ENCODE data around the gene FOXJ3. TPM values are rescaled to one million over a fixed set of nuclear protein-coding genes. Genes with fewer than 3 reads are reported as not detected.

The FOXJ3 gene
- total and polyA plus RNA-seq, 2 of the 8 experiments (the other 6 are each of a cell fraction or from before 2014, with no cell fraction given), result 48.6 to 51.9 TPM

DNA sequence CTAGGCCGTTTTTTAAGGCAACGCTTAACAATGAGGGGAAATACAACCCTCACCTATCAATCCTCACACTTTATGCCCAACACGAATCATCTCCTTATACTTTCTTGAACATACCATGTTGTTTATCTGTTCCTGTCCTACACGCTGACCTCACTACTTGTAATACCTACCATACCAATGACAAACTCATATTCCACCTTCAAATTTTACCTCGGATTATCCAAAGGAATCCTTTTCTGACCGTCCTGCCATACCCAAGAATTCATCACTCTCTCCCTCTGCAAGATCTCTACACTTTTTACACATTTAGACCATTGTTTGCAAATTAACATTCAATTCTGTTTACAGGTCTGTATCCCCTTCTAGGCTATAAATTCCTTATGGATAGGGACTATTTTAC is 106.1 kb downstream of the FOXJ3 start:
- POLR2A ChIA-PET (ENCODE audit: partially characterized antibody), result no interaction called here
- no peak for DNase-seq (ENCODE audit: low read depth in 1 of 2, low spot score in 2 of 2)
- Histone ChIP-seq H3K4me3 (ENCODE audit: extremely low read depth in 1 of 4, insufficient read depth in 2 of 4, low read depth in 3 of 4, low read length in 4 of 4) (no peak overlapping the region), H3K27ac (ENCODE audit: low read depth, low read length) (no peak overlapping the region), H3K18ac (ENCODE audit: extremely low read depth, low read length) (no peak overlapping the region), H4K20me1 (replicated peaks in 1 of 2; ENCODE audit: control insufficient read depth in 1 of 2, insufficient read depth in 2 of 2, low read length in 2 of 2) (peaks cover 0 to 4% of the 10 kb centered on the region in 2 experiments), H2AFZ (ENCODE audit: low read length) (no peak overlapping the region), H4K8ac (ENCODE audit: extremely low read depth, insufficient read depth, low read length) (no peak overlapping the region), H3K14ac (ENCODE audit: insufficient read length) (no peak overlapping the region), H3K79me1 (ENCODE audit: low read depth, low read length) (no peaks in the 10 kb centered on the region), H4K5ac (ENCODE audit: insufficient read length, low read depth, low read length) (no peak overlapping the region), H2BK120ac (replicated peaks; ENCODE audit: low read depth, low read length) (no peak overlapping the region), H4K91ac (replicated peaks; ENCODE audit: insufficient read length, low read length) (no peak overlapping the region), H3K4me2 (ENCODE audit: insufficient read depth in 1 of 2, low read depth in 2 of 2, low read length in 2 of 2) (no peak overlapping the region), H2AK5ac (ENCODE audit: low read depth, low read length) (no peak overlapping the region), H3K9me3 (ENCODE audit: insufficient read depth in 2 of 2, low read depth in 1 of 2, low read length in 1 of 2) (no peaks in the 10 kb centered on the region), H3K36me3 (ENCODE audit: control insufficient read depth in 2 of 4, insufficient read depth in 4 of 4, low read length in 3 of 4) (peaks cover 0 to 4% (median 0%) of the 10 kb centered on the region in 4 experiments; a peak in 1 of 8 replicates), H3K23ac (ENCODE audit: insufficient read length) (no peak overlapping the region), H2BK5ac (ENCODE audit: low read depth, low read length) (no peak overlapping the region), H3K23me2 (ENCODE audit: low read depth, low read length) (no peaks in the 10 kb centered on the region), H3K27me3 (replicated peaks in 1 of 4; ENCODE audit: control insufficient read depth in 3 of 4, extremely low read depth in 1 of 4, insufficient read depth in 3 of 4, low read length in 3 of 4) (no peaks in the 10 kb centered on the region), H2BK20ac (ENCODE audit: low read length) (no peak overlapping the region), H2BK15ac (ENCODE audit: low read length) (no peak overlapping the region), H3K9ac (replicated peaks in 1 of 4; ENCODE audit: extremely low read depth in 1 of 4, low read depth in 3 of 4, low read length in 3 of 4) (no peak overlapping the region; a peak in 1 of 7 replicates), H3K4ac (replicated peaks; ENCODE audit: insufficient read length, low read depth, low read length) (no peak overlapping the region), H3K4me1 (replicated peaks in 1 of 4; ENCODE audit: control insufficient read depth in 3 of 4, insufficient read depth in 4 of 4, low read length in 3 of 4) (no peaks in the 10 kb centered on the region), H2BK12ac (ENCODE audit: low read depth, low read length) (no peak overlapping the region), H3K56ac (replicated peaks; ENCODE audit: insufficient read length, low read depth, low read length) (no peak overlapping the region), H3K79me2 (ENCODE audit: control insufficient read depth in 1 of 2, insufficient read depth in 2 of 2, low read length in 2 of 2) (peaks cover 0 to 32% of the 10 kb centered on the region in 2 experiments; a peak in 2 of 4 replicates)
- WGBS, 2 experiments (ENCODE audit: extremely low coverage in 1 of 2, insufficient coverage in 1 of 2, insufficient read length in 1 of 2, insufficient replicate concordance in 2 of 2, low coverage in 1 of 2, low lambda C conversion rate in 2 of 2, missing lambda C conversion rate in 1 of 2), result 84 to 100% methylated on average over 1 to 6 of the region's 6 CpGs
- no peak for FAIRE-seq
- CTCF ChIA-PET (ENCODE audit: partially characterized antibody), result interaction anchor here (0.5 kb wide), 1 partner anchor 44 kb away, joined by 4 read pairs; no protein-coding TSS in a partner anchor
- TF ChIP-seq EZH2 (IDR thresholded peaks at IDR 0.05; ENCODE audit: low read depth, low read length, severe bottlenecking) (no peak), CBX5 (IDR thresholded peaks at IDR 0.05; ENCODE audit: low read depth, low read length) (no peak), RAD21 (IDR thresholded peaks at IDR 0.05 in 1 of 2, conservative IDR thresholded peaks at IDR 0.05 in 1 of 2; ENCODE audit: low read depth in 2 of 2, low read length in 2 of 2) (no peak), TEAD4 (IDR thresholded peaks at IDR 0.05; ENCODE audit: low read depth, low read length) (no peak), SRF (IDR thresholded peaks at IDR 0.05; ENCODE audit: low read depth, low read length) (no peak), SIRT6 (IDR thresholded peaks at IDR 0.05; ENCODE audit: low read length) (no peak), SP2 (IDR thresholded peaks at IDR 0.05; ENCODE audit: low read length) (no peak), SIN3A (conservative IDR thresholded peaks at IDR 0.05 in 1 of 2, IDR thresholded peaks at IDR 0.05 in 1 of 2; ENCODE audit: low read depth in 1 of 2, low read length in 2 of 2) (no peak), JUND (IDR thresholded peaks at IDR 0.05; ENCODE audit: low read length) (no peak)
- TF ChIP-seq, protein P1, sequence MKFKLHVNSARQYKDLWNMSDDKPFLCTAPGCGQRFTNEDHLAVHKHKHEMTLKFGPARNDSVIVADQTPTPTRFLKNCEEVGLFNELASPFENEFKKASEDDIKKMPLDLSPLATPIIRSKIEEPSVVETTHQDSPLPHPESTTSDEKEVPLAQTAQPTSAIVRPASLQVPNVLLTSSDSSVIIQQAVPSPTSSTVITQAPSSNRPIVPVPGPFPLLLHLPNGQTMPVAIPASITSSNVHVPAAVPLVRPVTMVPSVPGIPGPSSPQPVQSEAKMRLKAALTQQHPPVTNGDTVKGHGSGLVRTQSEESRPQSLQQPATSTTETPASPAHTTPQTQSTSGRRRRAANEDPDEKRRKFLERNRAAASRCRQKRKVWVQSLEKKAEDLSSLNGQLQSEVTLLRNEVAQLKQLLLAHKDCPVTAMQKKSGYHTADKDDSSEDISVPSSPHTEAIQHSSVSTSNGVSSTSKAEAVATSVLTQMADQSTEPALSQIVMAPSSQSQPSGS (IDR thresholded peaks at IDR 0.05; ENCODE audit: low read length), result no peak
- TF ChIP-seq, protein P2, sequence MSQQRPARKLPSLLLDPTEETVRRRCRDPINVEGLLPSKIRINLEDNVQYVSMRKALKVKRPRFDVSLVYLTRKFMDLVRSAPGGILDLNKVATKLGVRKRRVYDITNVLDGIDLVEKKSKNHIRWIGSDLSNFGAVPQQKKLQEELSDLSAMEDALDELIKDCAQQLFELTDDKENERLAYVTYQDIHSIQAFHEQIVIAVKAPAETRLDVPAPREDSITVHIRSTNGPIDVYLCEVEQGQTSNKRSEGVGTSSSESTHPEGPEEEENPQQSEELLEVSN (IDR thresholded peaks at IDR 0.05), result no peak

All from H1 (cell line).